Aorta (tissue), 5 donors: ENCODE measurements around the gene DDX55. TPM values are rescaled to one million over a fixed set of nuclear protein-coding genes. Genes with fewer than 3 reads are reported as not detected.

Source experiments
- ATAC-seq: fragments of 200-7000 bp; cut with Tn5 transposase; one replicate; pipeline ENCODE4 v1.9.1; 2022; ENCODE audit warnings: moderate library complexity; ENCODE audit not compliant: low FRiP score
- DNase-seq, 2 donors: peaks; one replicate each; pipeline ENCODE4 v3.0.0-alpha.2; 2020
- H3K27ac ChIP-seq, 2 donors: one replicate each; pipeline ENCODE4 v1.5.1; 2013; ENCODE audit warnings: low read length in 2 of 2, mild to moderate bottlenecking in 2 of 2, moderate library complexity in 2 of 2, control low read depth in 1 of 2, inconsistent platforms in 1 of 2, low read depth in 1 of 2
- H3K27me3 ChIP-seq, 2 donors: one replicate each; pipeline ENCODE4 v1.6.1; 2013; ENCODE audit warnings: control low read depth in 1 of 2, low read length in 1 of 2, mild to moderate bottlenecking in 1 of 2, moderate library complexity in 1 of 2; ENCODE audit not compliant: insufficient read depth in 2 of 2, control insufficient read depth in 1 of 2
- H3K36me3 ChIP-seq, 2 donors: one replicate each; pipeline ENCODE4 v1.6.1; 2013; ENCODE audit warnings: control low read depth in 1 of 2, low read length in 1 of 2, mild to moderate bottlenecking in 1 of 2; ENCODE audit not compliant: insufficient read depth in 2 of 2, control insufficient read depth in 1 of 2
- H3K4me1 ChIP-seq, 2 donors: one replicate each; pipeline ENCODE4 v1.6.1; 2013; ENCODE audit warnings: low read length in 2 of 2, control low read depth in 1 of 2, mild to moderate bottlenecking in 1 of 2, moderate library complexity in 1 of 2; ENCODE audit not compliant: insufficient read depth in 2 of 2, control insufficient read depth in 1 of 2
- H3K4me3 ChIP-seq, 2 donors: one replicate each; pipeline ENCODE4 v1.5.1; 2013; ENCODE audit warnings: low read length in 2 of 2, control low read depth in 1 of 2, mild to moderate bottlenecking in 1 of 2
- H3K9me3 ChIP-seq: one replicate; pipeline ENCODE4 v1.6.1; 2013; ENCODE audit warnings: mild to moderate bottlenecking, low read length; ENCODE audit not compliant: control insufficient read depth
- WGBS, 2 donors: extraction: QIAGEN DNeasy Blood & Tissue Kit; methylation state at CpG; one replicate each; pipeline ENCODE4 v1.1.7; 2013; 5-methylcytosine and 5-hydroxymethylcytosine counted together
- intact Hi-C, 2 donors: fragments of 100-400 bp; cut with DNase I; formaldehyde crosslinking; loops; one replicate each; pipeline versions ENCODE4 v1.14.2 to v1.15.0; 2022
- polyA plus RNA-seq, 2 donors: library from polyadenylated mRNA; stranded (reverse); fragments of 200-250 nt; gene quantifications; one replicate each; pipeline ENCODE4 v1.2.3, GENCODE V29; 2013
- total RNA-seq, 2 donors: library from RNA; stranded (reverse); fragmentation: NEBNext Ultra II Directional; extraction: Animal tissue kit (Norgen Biotek cat#: 25700); gene quantifications; one replicate each; pipeline ENCODE4 v1.2.1, GENCODE V29; 2021
- donor health status: healthy with polysubstance abuse.
- donor health status: Bipolar disorder and iron deficiency.
- donor health status: DM: no; HTN: no; CAD: no.
- donor health status: DM: no; HTN: no; CAD: no.
- donor health status: DM: yes; HTN: yes; CAD: no.

Gene DDX55
- total and polyA plus RNA-seq, 4 donors: 7.6 to 18.0 (median 14.5) TPM

- ATAC-seq (no peak), DNase-seq (no peak)
- intact Hi-C loops: no loop called here
- 71% methylated on average over 8 of the region's 8 CpGs for WGBS, 2 donors
- Histone ChIP-seq H3K4me3 (no peak overlapping the region), H3K9me3 (no peaks in the 10 kb centered on the region), H3K4me1 (no peaks in the 10 kb centered on the region), H3K27me3 (no peaks in the 10 kb centered on the region), H3K36me3 (peaks cover 4 to 22% of the 10 kb centered on the region in 2 donors), H3K27ac (no peak overlapping the region)
Observed at GRCh38 chr12:123621101-123621500, 19.2 kb downstream of the DDX55 start.

- WGBS, 2 donors: 80 to 81% methylated on average over 15 of the region's 15 CpGs
- ATAC-seq: no peak
Observed at GRCh38 chr12:123621619-123622530, 20.0 kb downstream of the DDX55 start.

DNA sequence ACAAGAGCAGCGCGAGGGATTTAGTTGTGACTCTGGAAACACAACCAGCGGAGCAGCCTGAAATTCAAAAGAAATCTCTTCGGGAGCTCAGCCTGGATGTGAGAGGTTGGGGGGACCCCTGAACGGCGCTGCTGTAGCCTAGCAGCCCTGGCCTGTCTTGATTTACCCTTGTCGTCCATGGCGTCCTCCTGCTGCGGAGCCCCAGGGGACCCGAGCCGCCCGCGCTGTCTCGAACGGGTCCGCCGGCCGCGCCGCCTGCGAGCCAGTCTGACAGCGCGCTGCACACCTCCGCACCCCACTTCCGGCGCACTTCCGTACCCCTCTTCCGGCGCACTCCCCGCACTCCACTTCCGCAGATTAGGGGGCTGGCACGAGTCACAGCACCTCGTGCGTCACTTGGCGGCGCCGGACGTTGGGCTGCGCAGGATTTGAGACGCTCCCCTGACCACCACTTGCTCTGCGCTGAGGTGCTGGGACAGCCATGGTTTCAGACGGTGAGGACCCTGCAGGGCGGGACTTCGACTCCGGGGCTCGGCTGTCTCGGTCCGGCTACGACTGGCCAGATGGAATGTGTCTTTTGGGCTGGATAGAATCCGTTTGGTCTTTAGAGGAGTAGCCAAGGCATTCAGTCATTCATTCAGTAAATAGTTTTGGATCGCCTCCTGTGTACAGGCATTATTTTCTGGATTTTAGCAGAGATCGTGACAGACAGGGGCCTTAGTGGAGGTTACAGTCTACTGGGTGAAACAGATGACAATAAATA is 31.7 kb downstream of the DDX55 start, which contains the start of the genes EIF2B1 and GTF2H3:
Gene EIF2B1 (minus strand): TSS at position 308 of the 763 bp plus-strand sequence. CDS start 129 bp downstream, at position 179.
Gene GTF2H3 (plus strand): TSS at position 451 of the 763 bp plus-strand sequence. CDS start 31 bp downstream, at position 482.
- peak; percentile 97 to 99 for DNase-seq
- H3K27me3 ChIP-seq: no peaks in the 10 kb centered on the region
- H3K36me3 ChIP-seq: peaks cover 3 to 8% of the 10 kb centered on the region in 2 donors
- ATAC-seq: peak; percentile 98
- H3K27ac ChIP-seq: peak within 1 kb of the TSS in 1 of 2 donors; percentile 50
- H3K4me1 ChIP-seq: peaks cover 4 to 5% of the 10 kb centered on the region in 2 donors
- 0% methylated on average over 47 to 52 of the region's 52 CpGs for WGBS, 2 donors
- peak within 1 kb of the TSS; percentile 56 to 65 for H3K4me3 ChIP-seq
- intact Hi-C loops: no loop called here
- no peaks in the 10 kb centered on the region for H3K9me3 ChIP-seq

More at GRCh38 chr12:123621619-123622530, 20.0 kb downstream of the DDX55 start:
- no peaks in the 10 kb centered on the region for H3K27me3 ChIP-seq
- H3K36me3 ChIP-seq: peaks cover 6 to 20% of the 10 kb centered on the region in 2 donors
- no peaks in the 10 kb centered on the region for H3K4me1 ChIP-seq
- no peak overlapping the region for H3K4me3 ChIP-seq
- H3K27ac ChIP-seq: no peak overlapping the region
- intact Hi-C loops: no loop called here
- no peaks in the 10 kb centered on the region for H3K9me3 ChIP-seq
- no peak for DNase-seq

GRCh38 chr12:123634142-123634561 is 32.3 kb downstream of the DDX55 start:
- DNase-seq (no peak), ATAC-seq (no peak)
- H3K27ac ChIP-seq: peak overlapping the region in 1 of 2 donors; percentile 34
- intact Hi-C loops: no loop called here
- H3K4me1 ChIP-seq: peaks cover 4 to 5% of the 10 kb centered on the region in 2 donors
- no peaks in the 10 kb centered on the region for H3K27me3 ChIP-seq
- 14 to 16% methylated on average over 19 of the region's 19 CpGs for WGBS, 2 donors
- peaks cover 3 to 5% of the 10 kb centered on the region in 2 donors for H3K36me3 ChIP-seq
- no peaks in the 10 kb centered on the region for H3K9me3 ChIP-seq
- H3K4me3 ChIP-seq: peak overlapping the region; percentile 19 to 56

- intact Hi-C loops: no loop called here
- H3K4me1 ChIP-seq: no peaks in the 10 kb centered on the region
- ATAC-seq (no peak), DNase-seq (no peak)
- 90 to 92% methylated on average over 7 of the region's 7 CpGs for WGBS, 2 donors
- H3K27me3 ChIP-seq: no peaks in the 10 kb centered on the region
- no peak overlapping the region for H3K27ac ChIP-seq
- H3K4me3 ChIP-seq: no peak overlapping the region
- H3K36me3 ChIP-seq: peaks cover 0 to 8% of the 10 kb centered on the region in 2 donors
- H3K9me3 ChIP-seq: no peaks in the 10 kb centered on the region
Observed at GRCh38 chr12:123643911-123644310, 42.0 kb downstream of the DDX55 start.

DNA sequence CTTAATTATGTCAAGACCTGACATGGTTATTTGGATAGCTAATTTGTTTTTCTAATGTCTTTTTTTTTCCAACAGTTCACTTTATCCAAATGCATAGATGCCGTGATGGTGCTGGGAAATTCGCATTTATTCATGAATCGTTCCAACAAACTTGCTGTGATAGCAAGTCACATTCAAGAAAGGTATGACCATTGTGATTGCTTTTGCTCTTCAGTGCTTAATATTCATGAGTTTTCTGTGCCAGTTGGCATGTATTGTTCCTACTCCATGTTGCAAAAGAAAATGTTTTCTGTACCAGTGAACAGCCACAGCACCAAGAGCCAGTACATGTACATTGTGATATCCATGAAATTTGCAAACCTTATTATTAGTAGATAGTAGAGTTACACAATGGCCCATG is 43.5 kb downstream of the DDX55 start:
- 95 to 97% methylated on average over 3 of the region's 3 CpGs for WGBS, 2 donors
- Histone ChIP-seq H3K9me3 (no peaks in the 10 kb centered on the region), H3K4me1 (no peaks in the 10 kb centered on the region), H3K27me3 (no peaks in the 10 kb centered on the region), H3K27ac (no peak overlapping the region), H3K36me3 (peaks cover 0 to 10% of the 10 kb centered on the region in 2 donors), H3K4me3 (no peak overlapping the region)
- no peak for DNase-seq
- intact Hi-C loops: no loop called here
- ATAC-seq: no peak

DNA sequence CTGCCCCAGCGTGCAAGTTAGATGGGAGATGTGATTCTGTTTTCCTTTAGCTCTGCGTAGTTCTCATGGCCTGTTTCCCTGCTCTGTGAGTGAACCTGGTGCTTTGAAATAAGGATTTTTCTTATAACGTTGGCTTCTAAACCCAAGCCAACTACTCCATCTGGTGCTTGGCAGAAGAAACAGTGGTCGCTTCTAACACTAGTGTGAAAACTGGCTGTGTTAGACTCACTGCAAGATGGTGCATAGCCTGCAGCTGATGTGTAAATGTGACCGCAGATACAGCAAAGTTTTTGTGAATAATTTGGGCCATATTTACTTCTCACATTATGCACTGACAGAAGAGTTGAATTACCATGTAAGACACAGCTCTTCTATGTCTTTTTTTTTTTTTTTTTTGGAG is 44.0 kb downstream of the DDX55 start:
- H3K36me3 ChIP-seq: peaks cover 0 to 10% of the 10 kb centered on the region in 2 donors

DNA sequence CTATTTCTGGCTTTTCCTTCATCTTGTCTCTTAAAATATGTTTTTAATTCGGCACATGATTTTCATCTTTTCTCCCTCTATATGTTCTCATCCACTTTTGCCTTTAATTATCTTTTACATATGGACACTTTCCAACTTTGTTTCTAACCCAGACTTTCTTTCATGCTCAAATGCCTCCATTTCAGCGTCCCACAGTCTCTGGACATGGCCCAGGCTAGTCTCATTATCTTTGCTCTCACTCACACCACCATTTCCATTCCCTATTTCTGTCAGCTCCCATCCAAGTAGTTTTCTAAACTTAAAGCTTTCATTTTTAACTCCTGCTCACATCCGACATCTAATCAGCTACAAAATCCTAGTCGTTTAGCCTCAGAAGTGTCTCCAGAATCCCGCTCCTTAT is 46.5 kb downstream of the DDX55 start:
- DNase-seq (no peak), ATAC-seq (no peak)
- intact Hi-C loops: no loop called here
- H3K4me3 ChIP-seq: no peak overlapping the region
- WGBS, 2 donors: 85 to 90% methylated on average over 5 of the region's 5 CpGs
- peaks cover 0 to 10% of the 10 kb centered on the region in 2 donors for H3K36me3 ChIP-seq
- H3K27me3 ChIP-seq: no peaks in the 10 kb centered on the region
- H3K27ac ChIP-seq: no peak overlapping the region
- no peaks in the 10 kb centered on the region for H3K4me1 ChIP-seq
- no peaks in the 10 kb centered on the region for H3K9me3 ChIP-seq

More for the DNA sequence above, 44.0 kb downstream of the DDX55 start:
- WGBS, 2 donors: 81 to 83% methylated on average over 5 of the region's 5 CpGs
- DNase-seq (no peak), ATAC-seq (no peak)
- H3K27me3 ChIP-seq: no peaks in the 10 kb centered on the region
- no peaks in the 10 kb centered on the region for H3K9me3 ChIP-seq
- H3K27ac ChIP-seq: no peak overlapping the region
- H3K4me3 ChIP-seq: no peak overlapping the region
- H3K4me1 ChIP-seq: no peaks in the 10 kb centered on the region
- intact Hi-C loops: no loop called here
